GM21423 (cell line): ENCODE results near the gene CKS2.

Source experiments
- ATAC-seq: cut with Tn5 transposase; IDR thresholded peaks from one replicate; pipeline ENCODE4 v1.9.1; 2021; ENCODE audit warnings: mild to moderate bottlenecking, moderate library complexity; ENCODE audit not compliant: unreplicated experiment

The CKS2 gene

GRCh38 chr9:89363921-89364665, 53.1 kb downstream of the CKS2 start:
- no peak for ATAC-seq

GRCh38 chr9:89364666-89365531, 53.9 kb downstream of the CKS2 start:
- no peak for ATAC-seq

GRCh38 chr9:89365532-89365912, 54.5 kb downstream of the CKS2 start:
- ATAC-seq, result no peak
